NCI-H510A (cell line): ENCODE data around the gene SLBP.

Source experiments
- DNase-seq: peaks from one replicate; lab custom pipeline; 2025; lab: John Stamatoyannopoulos, UW

Gene SLBP

DNA sequence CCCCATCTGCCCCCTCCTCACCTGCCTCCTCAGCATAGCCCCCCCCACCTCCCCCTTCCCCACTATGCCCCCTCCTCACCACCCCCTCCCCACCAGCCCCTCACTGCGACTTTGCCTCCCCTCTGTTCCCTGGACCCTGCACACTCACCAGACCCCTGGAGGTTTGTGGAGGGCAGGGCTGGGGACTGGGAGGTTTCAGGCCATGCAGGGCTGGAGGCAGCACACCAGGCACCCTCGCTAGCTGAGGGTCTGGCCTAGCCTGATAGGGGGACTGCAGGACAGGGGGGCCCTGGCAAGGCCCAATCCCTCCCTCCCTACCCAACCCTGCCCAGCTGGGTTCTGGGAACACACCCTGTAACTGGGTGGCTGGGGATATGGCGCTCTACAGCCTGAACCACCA lies 37.3 kb upstream of the SLBP start:
- no peak for DNase-seq

- DNase-seq: peak; percentile 56
These were observed 36.4 kb upstream of the SLBP start for GRCh38 chr4:1748465-1748995.

DNA sequence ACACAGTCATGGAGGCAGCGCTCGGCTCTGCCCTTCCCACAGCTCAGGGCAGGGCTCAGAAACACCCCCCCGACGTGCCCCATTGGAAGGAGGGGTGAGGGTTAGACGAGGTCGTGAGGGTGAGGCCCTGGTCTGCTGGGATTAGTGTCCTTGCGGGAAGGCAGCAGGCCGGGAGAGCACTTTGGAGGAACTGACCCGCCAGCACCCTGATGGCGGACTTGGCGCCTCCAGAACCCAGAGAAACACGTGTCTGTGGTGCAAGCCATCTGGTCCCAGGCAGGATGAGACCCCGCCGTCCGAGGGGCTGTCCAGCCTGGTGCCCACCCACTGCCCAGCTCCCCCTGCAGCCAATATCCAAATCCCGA lies 35.5 kb upstream of the SLBP start:
- no peak for DNase-seq

GRCh38 chr4:1746919-1747602 lies 34.9 kb upstream of the SLBP start:
- DNase-seq: no peak

DNA sequence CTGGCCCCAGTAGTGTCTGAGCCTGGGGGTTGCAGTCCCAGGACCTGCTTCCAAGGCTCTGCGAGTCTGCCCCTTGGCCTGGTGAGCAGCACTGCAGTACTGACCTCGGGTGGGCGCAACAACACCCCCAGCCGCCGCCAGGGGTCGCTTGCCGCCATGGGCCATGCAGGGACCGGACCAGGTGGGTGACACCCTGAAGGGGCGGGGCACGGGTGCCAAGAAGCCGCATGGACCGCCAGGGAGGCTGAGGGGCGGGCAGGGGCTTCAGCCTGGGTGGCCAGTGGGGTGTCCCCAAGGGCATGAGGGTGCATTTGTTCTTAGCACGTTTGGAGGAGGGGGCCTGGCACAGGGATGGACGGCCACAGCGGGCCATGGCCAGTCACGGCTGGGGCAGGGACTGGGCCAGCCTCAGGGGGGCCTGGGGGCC lies 34.2 kb upstream of the SLBP start:
- peak; percentile 55 for DNase-seq

GRCh38 chr4:1745697-1746096 lies 33.6 kb upstream of the SLBP start:
- no peak for DNase-seq

DNA sequence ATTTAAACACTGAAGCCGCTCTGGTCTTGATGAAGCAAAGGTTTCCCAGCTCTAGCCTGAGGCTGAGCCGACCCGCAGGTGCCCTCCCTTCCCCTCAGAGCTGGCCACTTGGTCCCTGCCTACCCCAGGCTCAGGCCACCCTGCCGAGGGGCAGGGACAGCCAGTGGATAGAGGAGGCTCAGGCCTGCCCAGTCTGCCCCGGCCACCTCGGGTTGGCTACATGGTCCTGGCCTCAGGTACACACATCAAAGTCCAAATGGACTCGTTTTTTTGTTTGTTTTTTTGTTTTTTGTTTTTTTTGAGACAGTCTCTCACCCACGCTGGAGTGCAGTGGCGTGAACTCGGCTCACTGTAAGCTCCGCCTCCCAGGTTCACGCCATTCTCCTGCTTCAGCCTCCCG lies 33.0 kb upstream of the SLBP start:
- no peak for DNase-seq

- no peak for DNase-seq
These were observed 32.4 kb upstream of the SLBP start for GRCh38 chr4:1744552-1744951.

GRCh38 chr4:1743975-1744374 lies 31.9 kb upstream of the SLBP start:
- DNase-seq: no peak

DNA sequence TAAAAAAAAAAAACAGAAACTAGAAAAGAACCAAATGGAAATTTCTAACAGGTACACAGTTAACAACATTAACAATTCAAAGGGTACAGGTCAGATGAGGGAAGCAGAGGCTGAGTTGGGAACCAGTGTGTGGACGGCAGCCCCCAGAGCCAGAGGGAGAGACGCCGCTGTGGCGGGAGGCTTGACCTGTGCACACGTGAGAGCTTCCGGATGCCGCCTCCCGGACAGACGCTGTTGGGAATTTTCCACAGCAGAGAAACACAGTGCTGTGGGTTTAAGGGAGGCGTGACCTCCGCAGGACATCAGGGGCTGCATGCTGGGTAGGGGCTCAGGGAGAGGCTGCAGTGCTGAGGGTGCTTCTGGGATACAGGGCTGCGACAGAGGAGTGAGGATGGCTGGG lies 31.4 kb upstream of the SLBP start:
- DNase-seq: no peak

DNA sequence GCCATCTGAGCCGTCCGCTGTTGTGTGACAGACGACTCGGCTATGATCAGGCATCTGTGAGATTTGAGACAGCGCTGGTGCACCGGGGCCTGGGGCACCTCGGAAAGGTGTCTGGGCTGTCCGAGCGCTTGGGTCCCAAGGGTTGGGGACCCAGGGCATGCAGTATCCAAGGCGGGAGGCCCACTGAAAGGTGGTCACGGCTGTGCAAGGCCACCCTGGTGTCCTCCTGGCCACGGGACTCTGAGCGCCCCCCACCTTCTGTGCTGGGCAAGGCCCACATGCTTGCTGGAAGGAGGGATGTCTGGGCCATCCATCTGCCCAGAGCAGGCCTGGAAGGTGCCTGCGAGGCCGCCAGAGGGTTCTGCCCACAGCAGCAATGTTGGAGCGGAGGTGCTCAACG lies 29.1 kb upstream of the SLBP start:
- DNase-seq: no peak

DNA sequence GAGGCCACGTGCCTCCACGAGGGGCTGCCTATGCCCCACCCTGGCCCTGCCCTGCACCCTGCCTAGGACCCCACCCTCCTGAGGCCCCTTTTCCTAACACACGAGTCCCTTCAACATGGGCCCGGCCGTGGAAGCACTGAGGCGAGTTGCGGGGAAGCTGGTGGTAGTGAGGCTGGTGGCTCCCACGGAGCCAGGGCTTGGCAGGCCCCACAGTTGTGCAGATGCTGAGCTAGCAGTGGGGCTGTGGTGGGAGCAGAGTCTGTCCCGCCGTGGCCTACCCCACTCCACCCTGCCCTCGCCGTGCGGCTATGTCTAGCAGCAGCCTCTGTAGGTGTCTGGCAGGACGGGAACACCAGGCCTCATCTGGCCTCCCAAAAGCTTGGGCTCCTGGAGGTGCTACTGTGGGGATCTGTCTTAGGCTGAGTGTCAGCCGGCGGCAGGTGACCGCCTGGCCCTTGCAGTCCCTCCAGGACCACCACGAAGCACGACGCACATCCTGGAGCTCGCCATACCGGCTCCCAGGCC lies 28.0 kb upstream of the SLBP start:
- DNase-seq: no peak

DNA sequence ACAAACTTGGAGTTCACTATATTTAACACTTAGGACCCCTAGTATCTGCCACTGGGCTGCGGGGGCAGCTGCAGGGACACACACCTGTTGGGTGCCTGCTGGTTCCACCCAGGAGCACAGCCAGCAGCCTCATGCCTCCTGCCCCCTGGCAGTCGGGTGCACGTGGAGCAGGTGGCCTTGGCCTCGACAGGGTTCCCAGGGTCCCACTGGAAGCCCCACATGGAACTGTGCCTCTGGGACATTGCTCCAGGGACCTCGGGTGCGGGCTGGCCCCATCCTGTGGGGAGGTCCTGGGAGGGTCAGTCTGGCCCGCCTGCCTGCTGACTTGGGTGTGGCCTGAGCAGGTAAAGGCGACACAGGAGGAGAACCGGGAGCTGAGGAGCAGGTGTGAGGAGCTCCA lies 27.2 kb upstream of the SLBP start:
- DNase-seq: no peak

DNA sequence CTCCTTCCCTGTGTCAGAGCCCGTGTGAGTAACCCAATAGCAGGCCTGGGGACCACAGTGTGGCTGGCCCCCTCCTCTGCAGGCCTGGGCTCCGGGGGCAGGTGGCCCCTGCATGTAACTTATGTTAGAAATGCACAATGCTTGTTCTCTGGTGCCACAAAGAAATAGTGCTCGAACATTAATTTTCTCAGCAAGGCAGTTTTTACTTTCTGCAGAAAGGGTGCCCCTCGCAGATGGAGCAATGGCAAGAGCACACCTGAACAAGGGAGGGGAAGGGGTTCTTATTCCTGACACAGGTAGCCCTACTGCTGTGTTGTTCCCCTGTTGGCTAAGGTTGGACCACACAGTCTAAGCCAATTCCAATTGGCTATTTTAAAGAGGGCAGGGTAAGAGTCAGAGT lies 26.3 kb upstream of the SLBP start:
- DNase-seq: no peak

DNA sequence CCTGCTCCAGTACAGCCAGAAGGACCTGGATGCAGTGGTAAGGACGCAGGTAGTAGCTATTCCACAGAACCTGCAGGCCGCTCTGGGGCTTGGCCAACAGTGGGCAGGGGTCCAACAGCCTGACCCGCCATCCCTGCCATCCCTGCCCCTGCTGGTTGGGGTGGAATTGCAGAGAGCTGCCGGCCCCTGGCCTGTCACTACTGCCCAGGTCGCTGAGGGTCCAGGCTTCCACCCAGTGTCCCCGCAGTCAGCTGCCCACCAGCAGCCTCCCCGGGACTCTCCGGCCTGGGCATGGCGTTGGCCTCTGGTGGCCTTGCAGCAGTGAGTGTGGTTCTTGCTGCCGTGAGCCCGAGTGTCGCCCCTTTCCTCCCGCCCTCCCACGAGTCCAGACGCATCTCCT lies 25.5 kb upstream of the SLBP start:
- DNase-seq: no peak

GRCh38 chr4:1736812-1737211 lies 24.7 kb upstream of the SLBP start:
- DNase-seq: no peak

- DNase-seq: no peak
These were observed 23.1 kb upstream of the SLBP start for GRCh38 chr4:1735215-1735614.

DNA sequence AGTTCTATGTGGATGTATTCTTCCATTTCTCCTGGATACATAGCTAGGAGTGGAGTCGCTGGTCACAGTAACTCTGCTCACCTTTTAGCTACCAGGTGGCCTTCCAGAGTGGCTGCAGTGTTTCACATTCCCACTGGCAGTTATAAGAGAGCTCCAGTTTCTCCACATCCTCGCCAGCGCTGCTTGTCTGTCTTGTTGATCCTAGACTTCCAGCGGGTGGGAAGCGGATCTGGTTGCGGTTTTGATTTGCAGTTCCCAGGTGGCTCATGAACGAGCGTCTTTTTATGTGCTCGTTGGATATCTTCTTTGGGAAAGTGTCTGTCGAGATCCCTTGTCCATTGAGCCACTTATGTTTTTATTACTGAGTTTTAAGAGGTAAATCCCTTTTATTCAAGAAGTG lies 20.8 kb upstream of the SLBP start:
- no peak for DNase-seq

DNA sequence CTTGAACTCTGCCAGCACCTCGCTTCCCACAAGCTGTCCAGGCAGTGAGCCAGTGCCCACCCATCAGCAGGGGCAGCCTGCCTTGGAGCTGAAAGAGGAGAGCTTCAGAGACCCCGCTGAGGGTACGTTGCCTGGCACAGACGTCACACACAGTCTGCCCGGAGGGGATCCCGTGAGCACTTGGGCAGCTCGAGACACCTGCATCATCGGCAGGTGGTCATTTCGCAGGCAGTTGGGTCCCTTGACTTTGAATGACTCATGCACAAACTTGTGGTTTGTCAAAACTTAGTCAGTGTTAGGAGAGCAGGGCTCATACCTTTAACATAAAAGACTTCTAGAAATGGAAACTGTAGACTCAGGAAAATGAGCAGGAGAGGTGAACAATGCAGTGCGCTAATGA lies 19.1 kb upstream of the SLBP start:
- no peak for DNase-seq

- DNase-seq: no peak
These were observed 18.5 kb upstream of the SLBP start for GRCh38 chr4:1730532-1731135.

- no peak for DNase-seq
These were observed 16.2 kb upstream of the SLBP start for GRCh38 chr4:1728061-1728980.

- DNase-seq: no peak
These were observed 15.3 kb upstream of the SLBP start for GRCh38 chr4:1727117-1728031.
